PFSK-1 (cell line): ENCODE results near the gene CCDC102A.

ENCODE experiments used
- FOXP2 ChIP-seq: optimal IDR thresholded peaks from 2 replicates; pipeline ENCODE3; 2011; ENCODE audit warnings: borderline replicate concordance, control low read depth, inconsistent platforms; ENCODE audit not compliant: insufficient read depth; ENCODE audit errors: extremely low read length, extremely low read depth
- POLR2AphosphoS5 ChIP-seq: IDR thresholded peaks from 2 replicates; pipeline ENCODE4 v1.6.1; 2012; ENCODE audit warnings: low read depth, mild to moderate bottlenecking, control low read depth, low read length, moderate library complexity
- SIN3A ChIP-seq: IDR thresholded peaks from 2 replicates; pipeline ENCODE4 v1.6.1; 2012; ENCODE audit warnings: mild to moderate bottlenecking, low read length, moderate library complexity, borderline replicate concordance; ENCODE audit not compliant: insufficient read depth
- TAF1 ChIP-seq: IDR thresholded peaks from 2 replicates; pipeline ENCODE4 v1.6.1; 2012; ENCODE audit warnings: low read length, control low read depth, borderline replicate concordance; ENCODE audit not compliant: insufficient read depth
- TF ChIP-seq, protein P1 (sequence below), 2 experiments: IDR thresholded peaks; 2 replicates each; pipeline versions ENCODE4 v1.6.1 to v1.8.0; 2011 to 2012; ENCODE audit warnings: low read depth in 2 of 2, low read length in 2 of 2, control low read depth in 1 of 2, inconsistent platforms in 1 of 2, mild to moderate bottlenecking in 1 of 2, moderate library complexity in 1 of 2; ENCODE audit not compliant: insufficient read depth in 1 of 2

Gene CCDC102A

DNA sequence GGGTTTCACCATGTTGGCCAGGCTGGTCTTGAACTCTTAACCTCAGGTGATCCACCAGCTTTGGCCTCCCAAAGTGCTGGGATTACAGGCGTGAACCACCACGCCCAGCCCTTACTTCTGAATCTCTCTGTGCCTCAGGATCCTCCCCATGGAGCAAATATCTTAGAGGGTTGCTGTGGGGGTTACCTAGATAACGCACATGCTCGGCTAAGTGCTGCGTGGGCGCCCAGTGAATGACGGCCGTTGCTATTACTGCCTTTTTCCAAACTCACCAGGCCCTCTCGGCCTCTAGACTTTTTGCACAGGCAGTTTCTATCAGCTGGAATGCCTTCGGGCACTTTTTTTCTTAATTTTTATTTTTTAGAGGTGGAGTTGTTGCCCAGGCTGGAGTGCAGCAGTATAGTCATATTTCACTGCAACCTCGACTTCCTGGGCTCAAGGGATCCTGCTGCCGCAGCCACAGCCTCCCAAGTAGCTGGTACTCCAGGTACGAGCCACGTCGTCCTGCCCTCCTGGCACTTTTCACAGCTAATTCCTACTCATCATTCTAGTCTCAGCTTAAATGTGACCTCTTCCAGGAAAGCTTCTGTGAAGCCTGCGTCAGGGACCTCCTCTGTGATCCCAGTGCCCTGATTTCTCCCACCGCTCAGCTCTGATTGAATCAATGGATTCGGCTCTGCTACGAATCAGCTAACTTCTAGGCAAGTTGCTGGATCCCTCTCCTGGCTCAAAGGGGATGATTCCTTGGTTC, 8.6 kb downstream of the CCDC102A start:
- TF ChIP-seq SIN3A (no peak), POLR2AphosphoS5 (no peak)
- TF ChIP-seq, protein P1, sequence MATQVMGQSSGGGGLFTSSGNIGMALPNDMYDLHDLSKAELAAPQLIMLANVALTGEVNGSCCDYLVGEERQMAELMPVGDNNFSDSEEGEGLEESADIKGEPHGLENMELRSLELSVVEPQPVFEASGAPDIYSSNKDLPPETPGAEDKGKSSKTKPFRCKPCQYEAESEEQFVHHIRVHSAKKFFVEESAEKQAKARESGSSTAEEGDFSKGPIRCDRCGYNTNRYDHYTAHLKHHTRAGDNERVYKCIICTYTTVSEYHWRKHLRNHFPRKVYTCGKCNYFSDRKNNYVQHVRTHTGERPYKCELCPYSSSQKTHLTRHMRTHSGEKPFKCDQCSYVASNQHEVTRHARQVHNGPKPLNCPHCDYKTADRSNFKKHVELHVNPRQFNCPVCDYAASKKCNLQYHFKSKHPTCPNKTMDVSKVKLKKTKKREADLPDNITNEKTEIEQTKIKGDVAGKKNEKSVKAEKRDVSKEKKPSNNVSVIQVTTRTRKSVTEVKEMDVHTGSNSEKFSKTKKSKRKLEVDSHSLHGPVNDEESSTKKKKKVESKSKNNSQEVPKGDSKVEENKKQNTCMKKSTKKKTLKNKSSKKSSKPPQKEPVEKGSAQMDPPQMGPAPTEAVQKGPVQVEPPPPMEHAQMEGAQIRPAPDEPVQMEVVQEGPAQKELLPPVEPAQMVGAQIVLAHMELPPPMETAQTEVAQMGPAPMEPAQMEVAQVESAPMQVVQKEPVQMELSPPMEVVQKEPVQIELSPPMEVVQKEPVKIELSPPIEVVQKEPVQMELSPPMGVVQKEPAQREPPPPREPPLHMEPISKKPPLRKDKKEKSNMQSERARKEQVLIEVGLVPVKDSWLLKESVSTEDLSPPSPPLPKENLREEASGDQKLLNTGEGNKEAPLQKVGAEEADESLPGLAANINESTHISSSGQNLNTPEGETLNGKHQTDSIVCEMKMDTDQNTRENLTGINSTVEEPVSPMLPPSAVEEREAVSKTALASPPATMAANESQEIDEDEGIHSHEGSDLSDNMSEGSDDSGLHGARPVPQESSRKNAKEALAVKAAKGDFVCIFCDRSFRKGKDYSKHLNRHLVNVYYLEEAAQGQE (IDR thresholded peaks at IDR 0.05; ENCODE audit: insufficient read depth in 1 of 2, low read depth in 2 of 2, low read length in 2 of 2): no peak

DNA sequence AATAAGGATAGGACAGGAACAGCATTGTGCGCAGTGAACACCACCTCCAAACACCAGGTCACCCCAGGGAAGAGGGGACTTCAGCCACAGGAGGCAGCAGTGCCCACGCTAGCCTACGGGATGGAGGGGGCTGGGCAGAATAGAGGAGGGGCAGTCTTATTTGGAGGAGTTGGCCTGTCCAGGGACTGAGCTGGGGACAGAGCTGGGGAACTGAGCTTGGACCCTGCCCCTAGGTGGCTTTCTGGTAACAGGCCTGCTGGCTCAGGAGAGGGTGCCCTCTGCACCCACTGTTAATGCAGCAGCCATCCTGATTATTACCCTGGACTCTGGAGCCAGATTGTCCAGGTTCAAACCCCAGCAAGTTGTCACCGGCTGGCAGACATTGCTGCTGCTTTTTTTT, 9.3 kb downstream of the CCDC102A start:
- no peak for TF ChIP-seq TAF1

DNA sequence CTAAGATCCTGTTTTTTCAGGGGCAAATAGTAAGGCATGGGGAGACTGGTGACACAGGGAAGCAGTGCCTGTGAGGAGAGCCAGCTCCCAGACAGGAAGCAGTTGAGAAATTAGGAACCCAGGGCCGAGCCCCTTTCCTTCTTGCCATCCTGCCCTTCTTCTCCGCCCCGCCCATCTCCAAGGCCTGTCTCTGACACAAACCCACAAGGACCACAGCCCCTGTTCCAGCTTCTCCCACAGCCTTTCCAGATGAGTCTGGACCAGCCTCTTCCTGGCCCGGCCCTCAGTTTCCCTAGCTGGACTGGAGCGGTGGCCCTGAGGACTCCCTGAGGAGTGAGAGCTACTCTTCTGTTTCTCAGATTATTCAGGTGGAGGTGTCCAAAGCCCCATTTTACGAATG, 9.9 kb downstream of the CCDC102A start:
- TF ChIP-seq FOXP2 (no peak), TAF1 (no peak)

DNA sequence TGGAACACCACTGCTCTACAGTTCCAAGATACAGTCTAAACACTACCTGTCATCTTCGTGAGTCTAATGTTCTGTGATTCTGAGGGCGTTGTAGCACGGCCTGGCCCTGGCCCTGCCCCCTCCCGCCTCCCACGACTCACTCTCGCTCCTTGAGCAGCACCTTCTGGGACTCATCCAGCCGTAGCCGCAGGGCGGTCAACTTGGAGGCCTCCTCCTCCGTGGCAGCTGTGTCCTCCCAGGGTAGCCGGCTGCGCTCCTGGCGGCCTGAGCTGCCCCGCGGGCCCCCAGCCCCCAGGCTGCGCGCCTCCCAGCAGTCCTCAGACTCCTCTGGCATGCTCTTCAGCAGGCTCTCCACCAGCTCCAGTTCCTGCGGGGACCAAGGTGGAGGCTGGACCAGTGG, 10.6 kb downstream of the CCDC102A start:
- TF ChIP-seq, protein P1 (IDR thresholded peaks at IDR 0.05; ENCODE audit: insufficient read depth in 1 of 2, low read depth in 2 of 2, low read length in 2 of 2): no peak
- TF ChIP-seq POLR2AphosphoS5 (no peak), FOXP2 (no peak), TAF1 (no peak), SIN3A (no peak)

DNA sequence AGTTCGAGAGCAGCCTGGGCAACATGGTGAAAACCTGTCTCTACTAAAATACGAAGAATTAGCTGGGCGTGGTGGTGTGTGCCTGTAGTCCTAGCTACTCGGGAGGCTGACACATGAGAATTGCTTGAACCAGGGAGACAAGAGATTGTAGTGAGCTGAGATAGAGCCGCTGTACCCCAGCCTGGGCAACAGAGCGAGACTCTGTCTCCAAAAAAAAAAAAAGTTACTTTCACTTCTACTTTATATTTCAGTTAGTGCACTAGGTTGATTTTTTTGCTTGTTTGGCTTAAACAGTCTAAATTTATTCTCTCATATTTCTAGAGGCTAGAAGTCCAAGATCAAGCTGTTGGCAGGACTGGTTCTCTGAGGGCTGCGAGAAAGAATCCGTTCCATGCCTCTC, 13.4 kb downstream of the CCDC102A start:
- TF ChIP-seq POLR2AphosphoS5 (no peak), TAF1 (no peak), SIN3A (no peak), FOXP2 (no peak)
- TF ChIP-seq, protein P1 (IDR thresholded peaks at IDR 0.05; ENCODE audit: insufficient read depth in 1 of 2, low read depth in 2 of 2, low read length in 2 of 2): no peak

DNA sequence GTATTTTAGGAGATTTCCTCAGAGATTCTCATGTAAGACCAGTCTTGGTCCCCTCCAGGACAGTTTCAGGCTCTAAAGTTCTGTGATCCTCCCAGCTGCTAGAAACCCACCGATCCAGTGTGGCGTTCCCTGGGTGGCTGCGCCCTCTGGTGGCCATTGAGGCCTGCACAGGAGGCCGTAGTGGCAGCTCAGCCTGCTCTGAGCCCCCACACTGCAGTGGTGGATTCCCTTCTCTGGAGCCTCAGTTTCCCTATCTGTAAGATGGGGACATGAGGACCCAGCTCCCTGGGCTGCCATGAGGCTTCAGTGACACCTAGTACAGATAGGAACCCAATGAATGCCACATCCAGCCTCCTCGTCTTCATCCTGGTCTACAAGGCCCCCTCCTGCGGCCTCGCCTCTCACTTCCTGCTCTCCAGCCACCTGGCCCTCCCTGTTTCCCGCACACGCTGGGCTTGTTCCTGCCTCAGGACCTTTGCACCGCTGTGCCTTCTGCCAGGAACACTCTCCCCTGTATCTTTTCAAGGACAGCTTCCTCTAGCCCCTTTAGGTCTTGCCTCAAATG, 16.5 kb downstream of the CCDC102A start:
- TF ChIP-seq TAF1: no peak
- no peak for TF ChIP-seq SIN3A
- no peak for TF ChIP-seq POLR2AphosphoS5
- TF ChIP-seq FOXP2: no peak
- TF ChIP-seq, protein P1 (IDR thresholded peaks at IDR 0.05; ENCODE audit: insufficient read depth in 1 of 2, low read depth in 2 of 2, low read length in 2 of 2): no peak
